MM.1S (cell line): Measurements from ENCODE around the gene KLHL25.

Source experiments
- EZH2phosphoT487 ChIP-seq: fragments of 300-600 bp; sonication (generic); IDR thresholded peaks from 2 replicates; pipeline ENCODE4 v1.6.1; 2018; ENCODE audit warnings: antibody characterized with exemption, low read length
- TF ChIP-seq, protein P1 (sequence below): fragments of 300-600 bp; sonication (generic); IDR thresholded peaks from 2 replicates; pipeline ENCODE4 v1.5.1; 2016; ENCODE audit warnings: antibody characterized with exemption, low read length, mixed read lengths

- TF ChIP-seq EZH2phosphoT487, result no peak
- TF ChIP-seq, protein P1, sequence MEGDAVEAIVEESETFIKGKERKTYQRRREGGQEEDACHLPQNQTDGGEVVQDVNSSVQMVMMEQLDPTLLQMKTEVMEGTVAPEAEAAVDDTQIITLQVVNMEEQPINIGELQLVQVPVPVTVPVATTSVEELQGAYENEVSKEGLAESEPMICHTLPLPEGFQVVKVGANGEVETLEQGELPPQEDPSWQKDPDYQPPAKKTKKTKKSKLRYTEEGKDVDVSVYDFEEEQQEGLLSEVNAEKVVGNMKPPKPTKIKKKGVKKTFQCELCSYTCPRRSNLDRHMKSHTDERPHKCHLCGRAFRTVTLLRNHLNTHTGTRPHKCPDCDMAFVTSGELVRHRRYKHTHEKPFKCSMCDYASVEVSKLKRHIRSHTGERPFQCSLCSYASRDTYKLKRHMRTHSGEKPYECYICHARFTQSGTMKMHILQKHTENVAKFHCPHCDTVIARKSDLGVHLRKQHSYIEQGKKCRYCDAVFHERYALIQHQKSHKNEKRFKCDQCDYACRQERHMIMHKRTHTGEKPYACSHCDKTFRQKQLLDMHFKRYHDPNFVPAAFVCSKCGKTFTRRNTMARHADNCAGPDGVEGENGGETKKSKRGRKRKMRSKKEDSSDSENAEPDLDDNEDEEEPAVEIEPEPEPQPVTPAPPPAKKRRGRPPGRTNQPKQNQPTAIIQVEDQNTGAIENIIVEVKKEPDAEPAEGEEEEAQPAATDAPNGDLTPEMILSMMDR, result no peak
Observed at GRCh38 chr15:85737061-85737460, 57.7 kb downstream of the KLHL25 start.
